Activated naive CD4-positive, alpha-beta T cell (primary cell): ENCODE measurements around the gene PCDHB4.
"Not testable (repeated sequence)": the region's sequence is repeated elsewhere in the genome, so short reads cannot be mapped to it uniquely, and the experiment has no call there.

Source experiments
- DNase-seq, 4 experiments: peaks; one replicate each; lab custom pipeline; 2025; lab: John Stamatoyannopoulos, UW

The PCDHB4 gene

DNA sequence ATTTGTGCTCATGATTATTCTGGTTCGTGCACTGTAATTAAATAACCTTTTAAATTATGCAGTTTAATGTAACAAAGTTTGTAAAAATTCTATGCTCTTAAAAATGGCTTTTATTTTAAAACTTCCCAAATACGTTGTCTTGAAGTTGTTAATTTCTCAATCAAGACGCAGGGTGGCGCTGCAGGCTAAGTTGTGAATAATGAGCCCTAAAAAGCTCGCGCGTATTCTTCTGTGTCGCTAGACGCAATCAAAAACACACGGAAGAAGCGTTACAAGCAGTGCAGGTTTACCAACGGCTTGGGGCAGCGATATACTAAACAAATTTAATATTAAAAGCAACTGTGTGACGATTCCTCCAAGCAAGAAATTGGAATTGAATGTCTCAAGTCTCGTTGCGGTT, at the start of gene PCDHB4:
Gene PCDHB4 (plus strand): TSS at position 256 of the 400 bp plus-strand sequence. CDS start 181 bp downstream, outside the sequence.
- DNase-seq, result no peak

DNA sequence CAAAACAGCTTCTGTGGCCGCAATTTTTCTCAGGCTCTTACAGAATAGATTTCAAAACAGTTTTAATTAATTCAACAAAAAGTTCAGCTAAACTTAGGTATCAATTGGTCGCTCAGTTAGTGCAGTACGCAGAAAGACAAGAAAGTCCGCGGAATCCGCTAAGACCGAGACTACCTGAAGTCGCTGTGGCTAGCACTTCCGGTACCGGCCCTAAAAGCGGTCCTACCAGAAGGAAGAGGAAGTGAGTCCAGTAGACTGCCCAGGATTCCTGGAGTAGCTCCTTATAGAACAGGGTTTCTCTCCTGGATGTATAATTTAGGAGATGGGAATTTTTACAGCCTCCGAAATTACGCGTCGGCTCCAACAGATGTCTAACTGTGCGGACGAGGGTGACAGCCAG, 43.8 kb upstream of the PCDHB4 start:
- DNase-seq, result no peak

DNA sequence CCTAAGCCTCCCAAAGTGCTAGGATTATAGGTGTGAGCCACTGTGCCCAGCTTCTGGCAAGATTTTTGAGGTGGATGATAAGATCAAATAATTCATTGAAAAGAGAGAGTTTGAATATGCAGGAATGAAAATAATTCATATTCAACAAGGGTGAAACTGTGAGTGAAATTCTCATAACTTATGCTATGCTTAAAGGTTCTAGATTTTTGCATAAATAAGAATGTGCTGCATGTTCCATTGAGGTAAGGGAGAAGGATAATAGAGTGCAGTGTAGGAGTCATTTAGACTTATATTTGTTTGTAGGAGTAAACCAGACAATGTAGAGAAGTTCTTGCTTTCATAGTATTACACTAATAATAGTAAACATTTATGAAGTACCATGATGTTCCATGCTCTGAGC, 39.4 kb upstream of the PCDHB4 start:
- DNase-seq, result no peak

DNA sequence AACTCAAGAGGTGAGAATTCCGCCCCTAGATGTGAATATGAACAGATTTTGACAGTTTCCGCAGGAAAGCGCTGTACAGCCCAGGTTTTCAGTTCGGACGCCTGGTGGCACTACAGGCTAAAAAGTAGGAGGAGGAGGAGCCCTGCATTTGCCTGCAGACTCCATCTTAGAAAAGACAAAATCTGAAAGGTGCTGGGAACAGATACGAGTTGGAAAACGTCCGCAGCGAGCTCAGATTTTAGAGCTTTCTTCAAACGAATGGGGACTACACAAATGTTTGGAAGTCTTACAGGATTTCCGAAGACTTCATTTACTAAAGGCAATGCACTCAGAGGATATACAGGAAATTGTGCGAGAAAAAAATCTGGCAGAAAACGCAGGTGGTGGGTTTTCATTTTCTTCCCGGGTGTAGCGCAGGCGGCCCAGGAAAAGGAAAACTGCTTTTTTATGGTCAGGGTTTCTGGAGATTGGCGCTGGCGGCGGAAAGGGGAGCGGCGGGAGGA, 37.1 kb upstream of the PCDHB4 start:
- DNase-seq, result peak in 1 of 4 experiments; percentile 2

DNA sequence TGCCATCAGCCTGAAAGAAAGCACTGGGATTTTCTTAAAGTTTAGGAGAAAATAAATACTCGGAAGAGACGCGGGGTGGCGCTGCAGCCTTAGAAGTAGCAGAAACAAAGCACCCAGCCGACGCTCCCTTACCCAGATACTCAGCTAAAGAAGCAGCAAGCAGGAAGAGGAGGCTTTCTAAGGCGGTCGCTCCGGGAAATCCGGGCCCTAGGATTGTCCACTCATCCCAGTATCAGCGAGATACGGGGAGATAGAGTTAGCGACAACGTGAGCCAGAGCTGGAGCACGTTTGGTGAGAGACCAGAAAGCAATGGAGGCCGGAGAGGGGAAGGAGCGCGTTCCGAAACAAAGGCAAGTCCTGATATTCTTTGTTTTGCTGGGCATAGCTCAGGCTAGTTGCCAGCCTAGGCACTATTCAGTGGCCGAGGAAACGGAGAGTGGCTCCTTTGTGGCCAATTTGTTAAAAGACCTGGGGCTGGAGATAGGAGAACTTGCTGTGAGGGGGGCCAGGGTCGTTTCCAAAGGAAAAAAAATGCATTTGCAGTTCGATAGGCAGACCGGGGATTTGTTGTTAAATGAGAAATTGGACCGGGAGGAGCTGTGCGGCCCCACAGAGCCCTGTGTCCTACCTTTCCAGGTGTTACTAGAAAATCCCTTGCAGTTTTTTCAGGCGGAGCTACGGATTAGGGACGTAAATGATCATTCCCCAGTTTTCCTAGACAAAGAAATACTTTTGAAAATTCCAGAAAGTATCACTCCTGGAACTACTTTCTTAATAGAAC, 26.9 kb upstream of the PCDHB4 start, which contains the start of gene PCDHB2:
Gene PCDHB2 (plus strand): TSS at position 135 of the 782 bp plus-strand sequence. CDS start 176 bp downstream, at position 311.
- no peak for DNase-seq

DNA sequence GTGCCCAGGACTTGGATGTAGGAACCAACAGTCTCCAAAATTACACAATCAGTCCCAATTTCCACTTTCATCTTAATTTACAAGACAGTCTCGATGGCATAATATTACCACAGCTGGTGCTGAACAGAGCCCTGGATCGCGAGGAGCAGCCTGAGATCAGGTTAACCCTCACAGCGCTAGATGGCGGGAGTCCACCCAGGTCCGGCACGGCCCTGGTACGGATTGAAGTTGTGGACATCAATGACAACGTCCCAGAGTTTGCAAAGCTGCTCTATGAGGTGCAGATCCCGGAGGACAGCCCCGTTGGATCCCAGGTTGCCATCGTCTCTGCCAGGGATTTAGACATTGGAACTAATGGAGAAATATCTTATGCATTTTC, 26.4 kb upstream of the PCDHB4 start:
- DNase-seq, result no peak

DNA sequence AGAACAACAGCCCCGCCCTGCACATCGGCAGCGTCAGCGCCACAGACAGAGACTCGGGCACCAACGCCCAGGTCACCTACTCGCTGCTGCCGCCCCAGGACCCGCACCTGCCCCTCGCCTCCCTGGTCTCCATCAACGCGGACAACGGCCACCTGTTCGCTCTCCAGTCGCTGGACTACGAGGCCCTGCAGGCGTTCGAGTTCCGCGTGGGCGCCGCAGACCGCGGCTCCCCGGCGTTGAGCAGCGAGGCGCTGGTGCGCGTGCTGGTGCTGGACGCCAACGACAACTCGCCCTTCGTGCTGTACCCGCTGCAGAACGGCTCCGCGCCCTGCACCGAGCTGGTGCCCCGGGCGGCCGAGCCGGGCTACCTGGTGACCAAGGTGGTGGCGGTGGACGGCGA, 25.4 kb upstream of the PCDHB4 start:
- DNase-seq, result not testable (repeated sequence)

DNA sequence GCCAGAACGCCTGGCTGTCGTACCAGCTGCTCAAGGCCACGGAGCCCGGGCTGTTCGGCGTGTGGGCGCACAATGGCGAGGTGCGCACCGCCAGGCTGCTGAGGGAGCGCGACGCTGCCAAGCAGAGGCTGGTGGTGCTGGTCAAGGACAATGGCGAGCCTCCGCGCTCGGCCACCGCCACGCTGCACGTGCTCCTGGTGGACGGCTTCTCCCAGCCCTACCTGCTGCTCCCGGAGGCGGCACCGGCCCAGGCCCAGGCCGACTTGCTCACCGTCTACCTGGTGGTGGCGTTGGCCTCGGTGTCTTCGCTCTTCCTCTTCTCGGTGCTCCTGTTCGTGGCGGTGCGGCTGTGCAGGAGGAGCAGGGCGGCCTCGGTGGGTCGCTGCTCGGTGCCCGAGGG, 25.0 kb upstream of the PCDHB4 start:
- DNase-seq, result not testable (repeated sequence)

DNA sequence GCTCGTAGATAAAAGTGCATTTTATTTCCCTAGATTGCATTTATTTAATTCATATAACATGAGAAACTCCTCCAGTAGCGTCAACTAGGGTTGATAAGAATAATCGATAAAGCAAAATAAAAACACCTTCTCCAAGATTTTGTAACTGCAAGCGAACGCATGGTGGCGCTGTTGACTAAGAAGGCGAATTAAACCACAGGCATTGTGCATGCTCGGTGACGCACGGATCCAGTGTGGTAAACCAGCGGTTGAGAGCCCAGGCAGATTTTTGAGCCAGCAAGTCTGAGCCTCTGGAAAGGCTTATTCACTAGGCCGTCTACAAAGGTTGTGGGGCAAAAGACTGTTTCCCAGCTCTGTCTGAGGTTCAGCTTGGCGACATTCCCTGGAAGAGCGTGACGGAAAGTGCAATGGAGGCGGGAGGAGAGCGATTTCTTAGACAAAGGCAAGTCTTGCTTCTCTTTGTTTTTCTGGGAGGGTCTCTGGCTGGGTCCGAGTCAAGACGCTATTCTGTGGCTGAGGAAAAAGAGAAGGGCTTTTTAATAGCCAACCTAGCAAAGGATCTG, 21.3 kb upstream of the PCDHB4 start, which contains the start of gene PCDHB3:
Gene PCDHB3 (plus strand): TSS at position 231 of the 563 bp plus-strand sequence. CDS start 177 bp downstream, at position 408.
- DNase-seq, result no peak

DNA sequence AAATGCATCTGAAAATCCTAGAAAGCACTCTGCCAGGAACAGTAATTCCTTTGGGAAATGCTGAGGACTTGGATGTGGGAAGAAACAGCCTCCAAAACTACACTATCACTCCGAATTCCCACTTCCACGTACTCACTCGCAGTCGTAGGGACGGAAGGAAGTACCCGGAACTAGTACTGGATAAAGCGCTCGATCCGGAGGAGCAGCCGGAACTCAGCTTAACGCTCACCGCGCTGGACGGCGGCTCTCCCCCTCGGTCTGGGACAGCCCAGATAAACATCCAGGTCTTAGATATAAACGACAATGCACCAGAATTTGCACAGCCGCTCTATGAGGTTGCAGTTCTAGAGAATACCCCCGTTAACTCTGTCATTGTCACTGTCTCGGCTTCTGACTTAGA, 20.6 kb upstream of the PCDHB4 start:
- no peak for DNase-seq

DNA sequence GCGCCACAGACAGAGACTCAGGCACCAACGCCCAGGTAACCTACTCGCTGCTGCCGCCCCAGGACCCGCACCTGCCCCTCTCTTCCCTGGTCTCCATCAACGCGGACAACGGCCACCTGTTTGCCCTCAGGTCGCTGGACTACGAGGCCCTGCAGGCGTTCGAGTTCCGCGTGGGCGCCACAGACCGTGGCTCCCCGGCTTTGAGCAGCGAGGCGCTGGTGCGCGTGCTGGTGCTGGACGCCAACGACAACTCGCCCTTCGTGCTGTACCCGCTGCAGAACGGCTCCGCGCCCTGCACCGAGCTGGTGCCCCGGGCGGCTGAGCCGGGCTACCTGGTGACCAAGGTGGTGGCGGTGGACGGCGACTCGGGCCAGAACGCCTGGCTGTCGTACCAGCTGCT, 19.5 kb upstream of the PCDHB4 start:
- not testable (repeated sequence) for DNase-seq

DNA sequence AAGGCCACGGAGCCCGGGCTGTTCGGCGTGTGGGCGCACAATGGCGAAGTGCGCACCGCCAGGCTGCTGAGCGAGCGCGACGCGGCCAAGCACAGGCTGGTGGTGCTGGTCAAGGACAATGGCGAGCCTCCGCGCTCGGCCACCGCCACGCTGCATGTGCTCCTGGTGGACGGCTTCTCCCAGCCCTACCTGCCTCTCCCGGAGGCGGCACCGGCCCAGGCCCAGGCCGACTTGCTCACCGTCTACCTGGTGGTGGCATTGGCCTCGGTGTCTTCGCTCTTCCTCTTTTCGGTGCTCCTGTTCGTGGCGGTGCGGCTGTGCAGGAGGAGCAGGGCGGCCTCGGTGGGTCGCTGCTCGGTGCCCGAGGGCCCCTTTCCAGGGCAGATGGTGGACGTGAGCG, 19.1 kb upstream of the PCDHB4 start:
- DNase-seq, result not testable (repeated sequence)

DNA sequence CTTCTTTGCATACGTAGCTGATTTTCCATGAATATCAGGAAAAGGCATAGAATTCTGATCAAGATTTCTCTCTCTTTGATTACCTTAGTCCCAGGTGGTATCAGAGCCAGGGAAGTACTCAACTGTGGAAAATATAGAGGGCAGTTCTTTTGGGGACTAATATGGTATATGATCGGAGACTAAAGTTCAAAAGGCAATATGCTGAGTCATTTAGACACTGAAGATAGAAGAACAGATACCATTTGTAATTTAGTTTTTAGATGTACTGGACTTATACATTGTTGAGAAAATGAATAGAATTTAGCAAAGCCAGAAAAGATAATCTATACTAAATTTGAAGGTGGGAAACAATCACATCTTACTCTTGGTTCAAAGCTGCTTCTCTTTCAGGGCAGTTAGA, 16.3 kb upstream of the PCDHB4 start:
- DNase-seq, result no peak

DNA sequence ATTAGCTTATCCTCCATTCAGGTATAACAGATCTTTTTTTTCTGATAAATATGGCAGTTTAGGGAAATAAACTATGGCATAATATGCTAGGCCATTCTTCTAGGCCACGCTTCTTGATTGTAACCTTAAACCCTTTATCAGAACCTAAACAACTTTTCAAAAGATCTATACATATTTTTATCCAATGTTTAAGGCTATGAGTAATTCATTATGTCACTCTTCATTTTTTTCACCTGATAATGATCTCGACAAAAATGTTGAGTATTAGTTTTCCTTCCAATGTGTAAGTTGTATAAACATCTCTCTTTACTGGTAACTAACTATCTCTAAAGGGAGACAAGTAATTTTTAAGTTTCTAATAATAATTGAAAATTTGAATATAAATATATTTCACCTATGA, 2.4 kb upstream of the PCDHB4 start:
- no peak for DNase-seq

DNA sequence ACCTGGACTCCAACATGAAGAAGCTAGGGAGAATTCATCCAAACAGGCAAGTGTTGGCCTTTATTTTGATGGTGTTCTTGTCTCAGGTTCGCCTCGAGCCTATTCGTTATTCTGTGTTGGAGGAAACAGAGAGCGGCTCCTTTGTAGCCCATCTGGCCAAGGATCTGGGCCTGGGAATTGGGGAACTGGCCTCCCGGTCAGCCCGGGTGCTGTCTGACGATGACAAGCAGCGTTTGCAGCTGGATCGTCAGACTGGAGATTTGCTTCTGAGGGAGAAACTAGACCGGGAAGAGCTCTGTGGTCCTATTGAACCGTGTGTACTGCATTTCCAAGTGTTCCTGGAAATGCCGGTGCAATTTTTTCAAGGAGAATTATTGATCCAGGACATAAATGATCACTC, 367 bp downstream of the PCDHB4 start:
- DNase-seq, result no peak

DNA sequence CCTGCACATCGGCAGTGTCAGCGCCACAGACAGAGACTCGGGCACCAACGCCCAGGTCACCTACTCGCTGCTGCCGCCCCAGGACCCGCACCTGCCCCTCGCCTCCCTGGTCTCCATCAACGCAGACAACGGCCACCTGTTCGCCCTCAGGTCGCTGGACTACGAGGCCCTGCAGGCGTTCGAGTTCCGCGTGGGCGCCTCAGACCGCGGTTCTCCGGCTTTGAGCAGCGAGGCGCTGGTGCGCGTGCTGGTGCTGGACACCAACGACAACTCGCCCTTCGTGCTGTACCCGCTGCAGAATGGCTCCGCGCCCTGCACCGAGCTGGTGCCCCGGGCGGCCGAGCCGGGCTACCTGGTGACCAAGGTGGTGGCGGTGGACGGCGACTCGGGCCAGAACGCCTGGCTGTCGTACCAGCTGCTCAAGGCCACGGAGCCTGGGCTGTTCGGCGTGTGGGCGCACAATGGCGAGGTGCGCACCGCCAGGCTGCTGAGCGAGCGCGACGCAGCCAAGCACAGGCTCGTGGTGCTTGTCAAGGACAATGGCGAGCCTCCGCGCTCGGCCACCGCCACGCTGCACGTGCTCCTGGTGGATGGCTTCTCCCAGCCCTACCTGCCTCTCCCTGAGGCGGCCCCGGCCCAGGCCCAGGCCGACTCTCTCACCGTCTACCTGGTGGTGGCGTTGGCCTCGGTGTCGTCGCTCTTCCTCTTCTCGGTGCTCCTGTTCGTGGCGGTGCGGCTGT, 1.9 kb downstream of the PCDHB4 start:
- not testable (repeated sequence) for DNase-seq

DNA sequence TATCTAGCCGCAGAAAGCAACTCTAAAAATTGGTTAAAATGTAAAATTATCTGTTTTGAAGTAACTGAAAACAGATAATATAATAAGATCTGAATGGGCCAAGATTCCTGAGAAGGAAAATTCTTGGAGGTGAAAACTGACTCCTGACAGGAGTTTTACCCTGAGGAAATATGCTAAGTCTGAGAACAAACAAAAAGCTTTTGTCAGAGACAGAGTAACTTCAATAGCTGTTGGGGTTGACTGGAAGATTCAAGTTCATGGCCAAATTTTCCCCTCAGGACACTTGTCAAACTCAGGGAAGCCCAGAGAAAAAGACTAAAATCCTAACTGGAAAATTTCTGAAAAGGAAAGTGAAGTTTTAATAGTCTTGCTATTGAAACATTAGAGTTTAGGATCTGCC, 5.7 kb downstream of the PCDHB4 start:
- no peak for DNase-seq

DNA sequence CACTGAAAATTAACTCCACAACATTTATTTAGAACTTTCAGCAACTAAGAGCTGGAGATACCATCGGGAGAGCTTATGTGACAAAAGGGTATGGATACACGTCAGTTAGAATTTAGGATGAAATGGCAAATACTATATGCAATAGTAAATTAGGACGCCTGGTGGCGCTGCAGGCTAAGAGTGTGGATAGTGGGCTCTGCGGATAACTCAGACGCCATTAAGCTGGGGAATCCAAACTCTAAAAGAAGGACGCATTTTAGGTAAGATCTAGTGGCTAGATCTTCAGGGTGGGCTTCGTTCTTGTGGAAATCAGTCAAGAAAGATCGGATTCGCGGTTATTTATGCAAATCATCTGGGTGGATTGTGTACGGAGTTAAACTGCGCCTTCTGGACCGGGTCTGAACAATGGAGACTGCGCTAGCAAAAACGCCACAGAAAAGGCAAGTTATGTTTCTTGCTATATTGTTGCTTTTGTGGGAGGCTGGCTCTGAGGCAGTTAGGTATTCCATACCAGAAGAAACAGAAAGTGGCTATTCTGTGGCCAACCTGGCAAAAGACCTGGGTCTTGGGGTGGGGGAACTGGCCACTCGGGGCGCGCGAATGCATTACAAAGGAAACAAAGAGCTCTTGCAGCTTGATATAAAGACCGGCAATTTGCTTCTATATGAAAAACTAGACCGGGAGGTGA, 13.6 kb downstream of the PCDHB4 start, which contains the start of gene PCDHB5:
Gene PCDHB5 (plus strand): TSS at position 177 of the 688 bp plus-strand sequence. CDS start 229 bp downstream, at position 406.
- DNase-seq, result no peak

DNA sequence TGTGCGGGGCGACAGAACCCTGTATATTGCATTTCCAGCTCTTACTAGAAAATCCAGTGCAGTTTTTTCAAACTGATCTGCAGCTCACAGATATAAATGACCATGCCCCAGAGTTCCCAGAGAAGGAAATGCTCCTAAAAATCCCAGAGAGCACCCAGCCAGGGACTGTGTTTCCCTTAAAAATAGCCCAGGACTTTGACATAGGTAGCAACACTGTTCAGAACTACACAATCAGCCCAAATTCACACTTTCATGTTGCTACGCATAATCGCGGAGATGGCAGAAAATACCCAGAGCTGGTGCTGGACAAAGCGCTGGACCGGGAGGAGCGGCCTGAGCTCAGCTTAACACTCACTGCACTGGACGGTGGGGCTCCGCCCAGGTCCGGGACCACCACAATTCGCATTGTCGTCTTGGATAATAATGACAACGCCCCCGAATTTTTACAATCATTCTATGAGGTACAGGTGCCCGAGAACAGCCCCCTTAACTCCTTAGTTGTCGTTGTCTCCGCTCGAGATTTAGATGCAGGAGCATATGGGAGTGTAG, 14.2 kb downstream of the PCDHB4 start:
- DNase-seq, result no peak

DNA sequence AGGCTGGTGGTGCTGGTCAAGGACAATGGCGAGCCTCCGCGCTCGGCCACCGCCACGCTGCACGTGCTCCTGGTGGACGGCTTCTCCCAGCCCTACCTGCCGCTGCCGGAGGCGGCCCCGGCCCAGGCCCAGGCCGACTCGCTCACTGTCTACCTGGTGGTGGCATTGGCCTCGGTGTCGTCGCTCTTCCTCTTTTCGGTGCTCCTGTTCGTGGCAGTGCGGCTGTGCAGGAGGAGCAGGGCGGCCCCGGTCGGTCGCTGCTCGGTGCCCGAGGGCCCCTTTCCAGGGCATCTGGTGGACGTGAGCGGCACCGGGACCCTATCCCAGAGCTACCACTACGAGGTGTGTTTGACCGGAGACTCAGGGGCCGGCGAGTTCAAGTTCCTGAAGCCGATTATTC, 15.7 kb downstream of the PCDHB4 start:
- DNase-seq, result not testable (repeated sequence)

DNA sequence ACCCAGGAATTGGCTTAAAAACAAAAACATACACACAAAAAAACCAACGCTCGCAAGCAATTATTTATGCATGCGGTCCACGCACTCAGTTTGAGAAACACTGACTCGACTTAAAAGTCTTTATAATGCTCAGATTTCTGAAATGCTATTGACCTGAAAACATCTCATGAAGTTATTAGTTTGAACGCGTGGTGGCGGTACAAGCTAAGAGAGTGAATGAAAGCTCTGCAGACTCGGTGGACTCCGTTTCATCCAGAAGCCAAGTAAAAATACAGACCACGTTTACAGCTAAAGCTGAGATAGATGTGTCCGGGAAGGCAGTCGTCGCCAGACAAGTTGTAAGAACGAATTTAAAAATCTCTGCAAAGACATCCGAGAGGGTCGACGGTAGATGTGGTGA, 28.2 kb downstream of the PCDHB4 start, which contains the start of gene PCDHB6:
Gene PCDHB6 (plus strand): TSS at position 246 of the 400 bp plus-strand sequence. CDS start 201 bp downstream, outside the sequence.
- no peak for DNase-seq
